ENCODE results near the gene RETREG2. TPM values are rescaled to one million over a fixed set of nuclear protein-coding genes. Genes with fewer than 3 reads are reported as not detected.

Gene RETREG2
- total RNA-seq, 1 donor from 2014 or later, result 54.1 TPM

DNA sequence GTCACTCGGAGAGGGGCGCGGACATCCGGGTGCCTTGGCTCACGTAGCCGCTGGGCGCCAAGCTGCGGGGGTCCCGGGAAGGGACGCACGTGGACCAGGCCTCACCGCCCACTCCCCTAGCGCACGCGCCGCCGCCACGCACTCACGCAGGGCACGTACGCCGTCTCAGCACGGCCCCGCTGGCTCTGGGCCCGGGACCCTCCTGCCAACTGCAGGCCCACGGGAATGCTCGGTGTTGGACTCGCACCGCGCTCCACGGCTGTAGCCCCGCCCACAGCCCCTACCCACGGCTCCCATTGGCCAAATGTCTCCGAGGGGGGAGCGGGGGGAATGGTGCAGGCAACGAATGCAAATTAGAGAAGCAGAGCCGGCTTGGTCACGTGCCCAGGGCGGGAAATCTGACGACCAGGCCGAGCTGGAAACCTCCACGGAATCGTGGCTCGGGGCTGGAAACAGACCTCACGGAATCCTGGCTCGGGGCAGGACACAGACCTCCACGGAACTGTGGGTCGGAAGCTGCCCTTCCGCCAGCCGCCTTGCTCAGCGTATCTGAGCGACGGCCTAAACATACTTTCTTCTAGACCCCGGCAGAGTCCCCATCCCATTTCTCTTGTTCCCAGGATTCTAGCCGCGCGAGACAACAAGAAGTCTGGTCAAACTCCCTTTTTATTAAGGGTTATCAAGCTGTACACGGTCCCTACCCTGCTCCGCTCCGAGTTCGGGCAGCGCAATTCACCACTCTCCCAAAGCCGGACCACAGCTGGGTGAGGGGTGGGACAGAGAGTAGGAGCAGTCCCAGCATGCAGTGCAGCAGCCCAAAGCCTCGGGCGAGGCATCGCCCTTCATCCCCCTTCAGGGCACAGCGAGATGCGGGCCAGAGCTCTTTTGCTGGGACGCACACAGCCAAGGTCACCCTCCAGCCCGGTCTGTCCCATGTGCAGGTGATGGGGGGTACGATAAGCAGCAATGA, 40.9 kb downstream of the RETREG2 start, which contains the start of gene ABCB6:
ABCB6 (minus strand) TSS at position 227 of the 970 bp plus-strand sequence. CDS start 285 bp downstream, outside the sequence.
- peak within 1 kb of the TSS; percentile 91 for H3K4me3 Mint-ChIP-seq
- H3K36me3 Mint-ChIP-seq (ENCODE audit: low read depth), result peaks cover 59% of the 10 kb centered on the region
- H3K27me3 Mint-ChIP-seq, result no peaks in the 10 kb centered on the region
- intact Hi-C loops (cut with micrococcal nuclease), result loop anchor here (1.0 to 2.0 kb wide), 7 partner anchors 10 to 76 kb away; partner anchors contain the start of genes ANKZF1, ATG9A, DNAJB2 and GLB1L
- H3K4me1 Mint-ChIP-seq, result peaks cover 24% of the 10 kb centered on the region
- peak; percentile 96 for DNase-seq
- peak within 1 kb of the TSS; percentile 81 for H3K27ac Mint-ChIP-seq
- H3K9me3 Mint-ChIP-seq, result no peaks in the 10 kb centered on the region

DNA sequence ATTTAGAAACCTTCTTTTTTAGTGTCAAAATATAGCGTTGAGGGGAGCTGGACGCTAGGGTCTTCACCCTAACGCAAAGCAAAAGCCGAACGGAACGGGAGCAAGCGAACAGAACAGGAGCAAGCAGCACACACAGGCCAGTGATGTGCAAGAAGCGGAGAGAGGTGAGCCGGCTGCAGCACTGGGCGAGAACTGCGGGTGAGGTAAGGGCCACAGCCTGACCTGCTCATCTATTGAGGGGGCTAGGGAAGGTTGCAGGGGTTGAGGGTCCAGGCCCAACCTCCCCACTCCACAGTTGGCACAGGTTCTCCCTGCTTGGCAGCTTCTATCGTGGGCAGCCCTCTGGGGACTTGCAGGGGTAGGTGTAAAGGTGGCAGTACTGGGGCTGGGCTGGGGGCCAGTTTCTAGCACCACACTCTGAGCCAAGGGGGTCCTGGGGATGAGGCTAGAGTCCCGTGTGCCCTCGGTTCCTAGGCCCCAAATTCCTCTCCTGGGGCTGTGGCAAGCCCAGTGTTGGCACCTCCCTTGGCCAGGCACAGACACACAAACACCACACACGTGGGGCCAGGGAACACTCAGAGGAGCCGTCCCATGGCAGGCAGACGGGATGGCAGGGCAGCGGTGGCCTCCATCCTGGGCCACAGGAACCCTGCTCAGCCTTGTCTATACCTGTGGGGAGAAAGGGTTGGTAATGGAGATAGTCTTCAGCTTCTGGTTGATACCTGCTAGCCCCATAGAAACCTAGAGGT, 41.9 kb downstream of the RETREG2 start:
- Mint-ChIP-seq H3K36me3 (ENCODE audit: low read depth) (peaks cover 58% of the 10 kb centered on the region), H3K27ac (peak overlapping the region; percentile 56), H3K4me3 (no peak overlapping the region), H3K9me3 (no peaks in the 10 kb centered on the region), H3K27me3 (no peaks in the 10 kb centered on the region), H3K4me1 (peaks cover 19% of the 10 kb centered on the region)
- peak; percentile 57 for DNase-seq
- intact Hi-C loops (cut with micrococcal nuclease), result loop anchor here (1.0 to 2.0 kb wide), 5 partner anchors 14 to 75 kb away; partner anchors contain the start of genes DNAJB2, GLB1L, STK16 and ZFAND2B

DNA sequence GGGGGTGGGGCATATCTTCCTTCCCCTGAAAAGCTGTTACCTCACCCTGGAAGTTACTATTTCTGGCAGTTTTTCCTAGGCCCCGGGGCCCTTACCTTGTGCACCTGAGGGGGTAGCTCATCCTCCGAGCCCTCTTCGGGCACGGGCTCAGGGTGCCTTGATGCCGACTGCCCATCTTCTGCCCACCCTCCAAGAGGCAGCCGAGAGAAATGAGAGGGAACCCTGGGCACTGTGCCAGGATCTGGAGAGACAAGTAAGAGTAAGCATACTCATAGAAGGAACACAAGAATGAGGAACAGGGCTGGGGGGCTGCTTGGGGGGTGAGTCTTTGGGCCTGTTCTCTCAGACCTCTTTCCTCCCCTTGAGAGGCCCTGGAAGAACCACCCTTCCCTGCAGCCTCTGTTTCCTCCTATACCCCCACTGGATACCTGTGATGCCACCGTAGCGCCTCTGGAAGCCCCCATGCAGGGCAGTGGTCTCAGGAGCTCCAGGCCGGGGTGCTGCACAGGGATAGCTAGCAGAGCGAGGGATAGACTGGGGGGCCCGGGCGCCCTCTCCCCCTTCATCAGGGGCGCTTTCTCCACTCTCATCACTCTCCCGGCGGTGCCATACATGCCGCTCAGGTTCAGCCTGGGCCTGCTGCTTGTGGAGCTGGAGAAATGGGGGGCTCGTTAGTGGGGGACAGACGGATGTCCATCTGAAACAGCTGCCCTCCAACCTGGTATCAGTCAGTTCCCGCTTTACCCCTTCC, 42.8 kb downstream of the RETREG2 start:
- intact Hi-C loops (cut with micrococcal nuclease), result no loop called here
- Mint-ChIP-seq H3K4me3 (no peak overlapping the region), H3K36me3 (ENCODE audit: low read depth) (peaks cover 67% of the 10 kb centered on the region)

DNA sequence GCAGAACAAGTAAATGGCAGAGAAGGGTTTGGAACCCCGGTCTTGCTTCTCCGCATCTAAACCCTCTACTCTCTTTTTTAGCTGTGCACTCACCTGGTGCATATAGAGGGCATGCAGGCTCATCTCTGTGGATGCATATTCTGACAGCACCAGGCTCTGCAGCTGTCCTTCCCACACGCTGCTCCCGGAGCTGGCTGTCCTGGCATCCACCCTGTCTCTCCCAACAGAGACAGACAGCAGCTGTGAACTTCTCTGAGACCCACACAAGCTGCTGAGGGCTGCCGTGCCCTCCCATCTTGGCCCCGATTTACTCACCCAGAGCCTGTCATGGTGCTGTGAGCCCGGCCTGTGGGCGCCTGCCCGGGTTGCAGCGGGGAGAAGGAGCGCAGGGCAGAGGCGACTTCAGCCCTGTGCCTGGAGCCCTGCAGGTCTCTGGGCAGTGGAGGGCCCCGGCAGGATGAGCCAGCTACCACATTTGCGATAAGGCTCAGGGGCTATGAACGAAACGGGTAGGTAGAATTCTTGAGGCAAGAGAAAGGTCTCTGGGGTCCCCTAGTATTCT, 44.0 kb downstream of the RETREG2 start:
- intact Hi-C loops (cut with micrococcal nuclease), result no loop called here
- Mint-ChIP-seq H3K36me3 (ENCODE audit: low read depth) (peaks cover 68% of the 10 kb centered on the region), H3K9me3 (no peaks in the 10 kb centered on the region), H3K4me3 (no peak overlapping the region), H3K27ac (no peak overlapping the region), H3K4me1 (peaks cover 19% of the 10 kb centered on the region), H3K27me3 (no peaks in the 10 kb centered on the region)
- no peak for DNase-seq

More for the DNA sequence above, 42.8 kb downstream of the RETREG2 start:
- Mint-ChIP-seq H3K27ac (no peak overlapping the region), H3K9me3 (no peaks in the 10 kb centered on the region), H3K4me1 (peaks cover 22% of the 10 kb centered on the region), H3K27me3 (no peaks in the 10 kb centered on the region)
- no peak for DNase-seq

DNA sequence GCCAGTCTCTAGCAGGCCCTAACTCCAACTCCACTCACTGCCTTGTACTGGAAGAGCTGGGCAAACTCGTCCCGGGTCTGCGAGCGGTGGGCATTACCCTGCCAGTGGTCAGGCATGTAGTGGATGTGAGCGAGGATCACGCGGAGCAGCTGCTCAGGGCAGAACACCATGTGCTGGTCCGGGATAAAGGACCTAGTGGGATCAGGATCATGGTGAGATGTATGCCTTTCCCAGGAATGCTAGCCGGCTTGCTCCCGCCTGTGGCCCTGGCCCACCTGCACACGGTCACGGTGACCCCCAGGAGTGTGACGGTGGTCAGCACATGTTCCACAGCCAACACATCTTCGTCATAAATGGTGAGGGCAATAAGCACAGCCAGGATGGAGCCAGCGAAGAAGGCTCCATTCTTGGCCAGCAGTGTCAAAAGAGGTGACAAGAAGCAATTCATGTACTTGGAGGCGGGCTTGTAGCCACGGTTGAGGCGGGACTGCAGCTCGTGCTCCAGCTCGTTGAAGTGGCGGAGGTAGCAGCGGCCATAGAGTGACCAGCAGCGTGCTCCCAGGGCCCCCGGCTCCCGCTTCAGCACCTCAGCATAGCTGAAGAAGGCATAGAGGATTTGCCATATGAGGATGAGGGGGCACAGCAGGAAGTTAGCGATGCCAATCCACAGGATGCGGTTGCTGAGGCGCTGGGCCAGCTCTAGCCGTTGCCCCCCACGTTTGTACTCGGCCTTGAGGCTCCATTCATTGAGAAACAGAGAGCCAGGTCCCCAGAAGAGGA, 45.9 kb downstream of the RETREG2 start:
- H3K27ac Mint-ChIP-seq, result no peak overlapping the region
- H3K4me3 Mint-ChIP-seq, result no peak overlapping the region
- no peak for DNase-seq
- peaks cover 69% of the 10 kb centered on the region for H3K36me3 Mint-ChIP-seq (ENCODE audit: low read depth)
- H3K9me3 Mint-ChIP-seq, result no peaks in the 10 kb centered on the region
- intact Hi-C loops (cut with micrococcal nuclease), result no loop called here
- H3K27me3 Mint-ChIP-seq, result no peaks in the 10 kb centered on the region
- H3K4me1 Mint-ChIP-seq, result peaks cover 22% of the 10 kb centered on the region

DNA sequence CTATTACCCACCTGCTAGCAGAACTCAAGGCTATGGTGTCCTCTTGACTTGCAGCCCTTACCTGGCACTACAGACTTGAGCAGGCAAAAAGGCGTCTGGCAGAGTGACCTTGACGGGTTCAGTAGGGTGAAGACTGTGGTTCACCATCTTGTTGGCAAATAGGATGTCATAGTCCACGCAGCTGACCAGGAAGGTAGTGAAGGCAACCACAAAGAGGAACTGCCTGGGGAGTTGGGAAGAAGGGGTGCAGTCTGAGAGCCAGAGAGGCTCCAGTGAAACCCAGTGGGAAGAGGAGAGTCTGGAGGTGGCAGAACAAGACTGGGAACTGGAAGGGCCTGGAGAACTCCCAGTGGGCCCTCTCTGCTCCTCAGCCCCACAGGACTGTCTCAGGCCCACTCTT, 47.3 kb downstream of the RETREG2 start:
- Mint-ChIP-seq H3K9me3 (no peaks in the 10 kb centered on the region), H3K27me3 (no peaks in the 10 kb centered on the region), H3K4me1 (peaks cover 20% of the 10 kb centered on the region), H3K27ac (no peak overlapping the region), H3K36me3 (ENCODE audit: low read depth) (peaks cover 69% of the 10 kb centered on the region), H3K4me3 (no peak overlapping the region)
- DNase-seq, result peak; percentile 56
- intact Hi-C loops (cut with micrococcal nuclease), result no loop called here

DNA sequence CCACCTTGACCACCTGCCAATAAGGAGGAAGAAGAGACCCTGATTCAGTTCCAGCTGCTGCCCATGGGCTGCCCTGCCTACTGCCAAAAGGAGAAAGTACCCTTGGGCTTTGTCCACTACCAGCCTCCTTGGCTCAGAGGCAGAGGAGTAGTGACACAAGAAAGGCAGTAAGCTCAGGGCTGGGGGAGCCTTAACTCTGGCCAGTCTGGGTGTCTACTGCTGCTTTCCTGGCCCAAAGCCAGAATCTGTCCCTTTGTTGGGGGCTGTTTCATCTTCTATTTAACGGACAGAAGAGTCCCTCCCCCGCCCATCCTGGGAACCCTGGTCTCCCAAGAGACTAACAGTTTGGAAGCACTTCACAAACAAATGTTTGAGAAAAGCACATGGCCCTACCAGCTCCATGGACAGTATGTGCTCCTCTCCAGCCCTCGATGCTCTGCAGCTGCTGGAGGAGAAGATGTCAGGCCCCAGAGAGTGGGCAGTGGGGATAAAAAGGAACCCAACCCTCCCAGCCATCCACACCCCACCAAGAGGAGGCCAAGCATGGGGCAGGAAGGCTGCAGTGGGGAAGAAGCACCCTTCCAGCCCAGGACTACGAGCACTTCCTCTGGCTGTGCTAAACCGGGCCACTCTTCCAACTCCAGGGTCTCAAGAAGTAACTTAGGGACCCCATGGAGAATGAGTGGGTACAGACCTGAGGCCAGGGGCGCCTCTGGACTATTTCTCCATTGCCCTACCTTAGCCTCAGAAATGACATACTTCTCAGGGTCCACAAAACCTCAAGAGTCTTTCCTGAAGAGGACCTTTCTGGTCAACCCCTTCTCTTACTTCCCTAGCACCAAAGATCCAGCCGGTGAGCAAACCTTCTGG, 50.2 kb downstream of the RETREG2 start:
- Mint-ChIP-seq H3K27me3 (no peaks in the 10 kb centered on the region), H3K36me3 (ENCODE audit: low read depth) (peaks cover 67% of the 10 kb centered on the region), H3K27ac (peak overlapping the region; percentile 83), H3K4me1 (peaks cover 36% of the 10 kb centered on the region), H3K4me3 (peak overlapping the region; percentile 90), H3K9me3 (no peaks in the 10 kb centered on the region)
- peak; percentile 61 for DNase-seq
- intact Hi-C loops (cut with micrococcal nuclease), result no loop called here

DNA sequence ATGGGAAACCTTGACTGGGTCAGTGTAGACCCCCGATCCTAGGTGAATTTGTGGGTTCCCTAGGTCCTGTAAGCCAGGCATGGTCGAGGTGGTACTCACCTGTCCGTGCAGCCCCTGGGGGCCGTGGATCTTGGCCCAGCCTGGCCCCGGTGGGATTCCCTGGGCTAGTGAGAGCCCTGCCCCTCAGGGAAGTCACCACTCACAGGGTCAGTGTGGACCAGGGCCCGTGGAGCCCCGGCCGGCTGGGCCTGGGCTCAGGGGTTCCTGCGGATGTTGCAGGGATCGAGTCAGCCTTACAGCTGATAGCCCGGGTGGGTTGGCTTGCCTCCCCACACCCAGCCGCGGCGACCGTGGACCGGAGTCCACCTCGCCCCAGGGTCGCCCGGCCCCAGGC, 50.8 kb downstream of the RETREG2 start:
- peak overlapping the region; percentile 90 for H3K4me3 Mint-ChIP-seq
- H3K4me1 Mint-ChIP-seq, result peaks cover 41% of the 10 kb centered on the region
- intact Hi-C loops (cut with micrococcal nuclease), result loop anchor here (1.0 kb wide), 8 partner anchors 11 to 158 kb away; partner anchors contain the start of genes ABCB6, DNAJB2, DNPEP and GLB1L
- H3K27me3 Mint-ChIP-seq, result no peaks in the 10 kb centered on the region
- peak; percentile 72 for DNase-seq
- no peaks in the 10 kb centered on the region for H3K9me3 Mint-ChIP-seq
- H3K36me3 Mint-ChIP-seq (ENCODE audit: low read depth), result peaks cover 67% of the 10 kb centered on the region
- peak overlapping the region; percentile 83 for H3K27ac Mint-ChIP-seq

DNA sequence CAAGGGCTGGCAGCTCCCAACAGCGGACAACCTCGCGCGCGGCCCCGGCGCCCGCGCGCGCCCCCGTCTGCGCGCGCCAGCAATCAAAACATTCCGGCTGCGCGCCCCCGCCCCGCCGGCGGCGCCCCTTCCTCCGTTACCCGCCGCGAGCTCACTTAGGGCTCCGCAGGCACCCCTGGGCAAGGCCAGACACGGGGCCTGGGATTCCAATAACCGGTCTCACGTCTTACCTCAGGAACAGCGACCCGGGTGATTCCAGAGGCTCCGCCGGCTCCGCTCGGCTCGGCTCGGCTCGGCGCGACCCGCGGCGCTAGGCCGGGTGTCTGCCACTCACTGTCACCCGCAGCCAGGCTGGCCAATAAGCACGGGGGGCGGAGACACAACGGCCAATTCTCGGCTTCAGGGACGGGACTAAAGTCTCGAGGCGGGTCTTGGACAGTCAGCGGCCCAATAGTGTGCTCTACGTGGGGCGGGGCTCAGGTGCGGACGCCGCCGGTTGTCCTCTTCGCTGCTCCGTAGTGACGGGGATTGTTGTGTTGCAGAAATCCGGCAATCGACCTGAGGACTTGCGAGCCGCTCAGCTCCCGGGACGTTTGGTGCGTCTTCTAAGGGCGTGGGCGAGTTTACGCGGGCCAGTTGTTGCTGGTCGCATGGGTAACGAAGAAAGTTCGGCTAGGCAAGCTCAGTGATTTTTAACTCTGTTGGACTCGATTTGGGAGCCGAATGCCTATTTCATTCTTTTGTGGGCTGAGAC, 51.4 kb downstream of the RETREG2 start, which contains the start of the genes ANKZF1 and ATG9A:
ANKZF1 (plus strand) TSS at position 502 of the 754 bp plus-strand sequence. CDS start 452 bp downstream, outside the sequence.
ATG9A (minus strand) TSS at position 332 of the 754 bp plus-strand sequence. CDS start 1,612 bp downstream, outside the sequence.
- Mint-ChIP-seq H3K4me1 (peaks cover 43% of the 10 kb centered on the region), H3K4me3 (peak within 1 kb of the TSS; percentile 92), H3K9me3 (no peaks in the 10 kb centered on the region), H3K27me3 (no peaks in the 10 kb centered on the region), H3K27ac (peak within 1 kb of the TSS; percentile 98), H3K36me3 (ENCODE audit: low read depth) (peaks cover 68% of the 10 kb centered on the region)
- intact Hi-C loops (cut with micrococcal nuclease), result loop anchor here (1.0 kb wide), 9 partner anchors 11 to 158 kb away; partner anchors contain the start of genes ABCB6, DNAJB2, DNPEP and GLB1L
- peak; percentile 100 for DNase-seq

DNA sequence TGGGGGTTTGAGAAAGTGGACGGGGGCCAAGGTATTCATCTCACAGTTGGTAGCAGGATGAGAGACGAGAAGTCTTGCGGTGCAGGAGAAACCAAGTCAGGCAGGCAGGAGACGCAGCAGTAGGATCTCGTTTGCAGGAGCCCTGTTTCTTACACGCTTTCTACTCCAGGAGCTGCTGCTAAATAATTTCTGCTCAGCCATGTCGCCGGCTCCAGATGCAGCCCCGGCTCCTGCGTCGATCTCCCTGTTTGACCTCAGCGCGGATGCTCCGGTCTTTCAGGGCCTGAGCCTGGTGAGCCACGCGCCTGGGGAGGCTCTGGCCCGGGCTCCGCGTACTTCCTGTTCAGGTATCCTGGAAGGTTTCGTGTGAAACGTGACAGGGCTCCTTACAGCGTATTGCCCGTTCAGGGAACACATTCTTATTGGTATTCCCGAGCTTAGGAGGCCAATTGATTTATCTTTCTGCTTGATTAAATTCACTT, 52.0 kb downstream of the RETREG2 start:
- Mint-ChIP-seq H3K27me3 (no peaks in the 10 kb centered on the region), H3K36me3 (ENCODE audit: low read depth) (peaks cover 66% of the 10 kb centered on the region), H3K4me3 (peak overlapping the region; percentile 92), H3K27ac (peak overlapping the region; percentile 98), H3K9me3 (no peaks in the 10 kb centered on the region), H3K4me1 (peaks cover 45% of the 10 kb centered on the region)
- DNase-seq, result peak; percentile 86
- intact Hi-C loops (cut with micrococcal nuclease), result loop anchor here (1.0 kb wide), 1 partner anchor 65 kb away; no protein-coding TSS in a partner anchor

DNA sequence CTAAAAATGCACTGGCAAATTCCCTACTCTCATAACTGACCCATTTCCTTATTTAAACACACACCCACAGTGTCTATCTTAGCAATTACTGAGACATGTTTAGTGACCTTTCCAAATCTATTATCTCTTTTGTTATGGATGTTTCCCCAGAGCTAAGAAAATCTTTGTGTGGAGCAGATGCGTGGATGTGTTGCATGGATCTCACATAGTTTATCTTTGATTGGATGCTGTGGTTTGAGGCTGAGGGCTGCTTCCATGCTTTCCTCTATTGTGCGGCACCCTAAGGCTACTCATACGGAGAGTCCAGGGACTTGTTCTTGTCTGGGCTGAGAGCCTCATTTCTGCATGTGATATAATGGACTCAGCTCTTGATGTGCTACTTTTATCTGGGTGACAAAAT, 56.3 kb downstream of the RETREG2 start:
- H3K36me3 Mint-ChIP-seq (ENCODE audit: low read depth), result peaks cover 73% of the 10 kb centered on the region
- peaks cover 27% of the 10 kb centered on the region for H3K4me1 Mint-ChIP-seq
- intact Hi-C loops (cut with micrococcal nuclease), result no loop called here
- no peak for DNase-seq
- no peaks in the 10 kb centered on the region for H3K27me3 Mint-ChIP-seq
- H3K27ac Mint-ChIP-seq, result no peak overlapping the region
- no peak overlapping the region for H3K4me3 Mint-ChIP-seq
- H3K9me3 Mint-ChIP-seq, result no peaks in the 10 kb centered on the region

Measured in activated CD4-positive, alpha-beta T cell treated with anti-CD3 and anti-CD28 coated beads, Interleukin-2, amount 10 ng/mL, durations not matched to agents 24 days and 14 days (primary cell).